ENCODE results near the gene PON2. TPM values are rescaled to one million over a fixed set of nuclear protein-coding genes. Genes with fewer than 3 reads are reported as not detected.

Gene PON2
- total RNA-seq, 2 donors from 2014 or later: 62.0 to 108 TPM

DNA sequence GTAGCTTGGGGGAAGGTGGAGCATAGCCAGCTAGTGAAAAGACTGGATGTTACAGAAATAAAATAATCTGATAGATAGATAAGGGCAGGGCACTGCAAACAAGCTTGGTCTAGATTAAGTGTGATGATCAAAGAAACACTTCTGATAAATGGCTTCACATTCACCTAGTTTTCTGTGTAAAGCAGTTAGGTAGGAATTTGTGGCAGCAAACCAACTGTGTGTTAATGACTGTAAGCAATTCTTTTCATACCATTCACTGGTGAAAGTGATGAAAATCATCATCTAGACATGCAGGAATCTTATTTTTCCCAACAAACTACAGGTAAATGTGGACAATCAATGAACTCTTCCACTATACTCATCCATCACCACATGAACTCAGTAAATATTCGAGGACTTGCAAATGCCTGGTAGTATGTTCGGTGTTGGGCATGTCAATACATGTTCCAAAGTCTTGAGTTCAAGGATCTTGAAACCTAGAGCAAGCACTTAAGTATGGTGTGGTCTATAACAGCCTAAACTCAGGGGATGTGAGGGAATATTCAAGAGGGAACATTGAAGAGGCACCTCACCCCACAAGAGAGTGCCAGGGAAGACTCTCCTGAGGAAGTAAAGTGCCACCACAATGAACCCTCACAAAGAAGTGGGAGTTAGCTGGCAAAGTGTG is 59.1 kb downstream of the PON2 start:
- H3K27ac ChIP-seq: no peak overlapping the region
- no peaks in the 10 kb centered on the region for H3K4me1 ChIP-seq
- ATAC-seq: no peak
- WGBS, 2 donors: 56 to 62% methylated on average over 2 of the region's 2 CpGs
- intact Hi-C loops (cut with DNase I): no loop called here
- H3K36me3 ChIP-seq (replicated peaks in 1 of 2; ENCODE audit: insufficient read depth in 1 of 2, low read depth in 2 of 2): no peaks in the 10 kb centered on the region
- no peaks in the 10 kb centered on the region for H3K9me3 ChIP-seq
- H3K4me3 ChIP-seq: no peak overlapping the region
- TF ChIP-seq, protein P1, sequence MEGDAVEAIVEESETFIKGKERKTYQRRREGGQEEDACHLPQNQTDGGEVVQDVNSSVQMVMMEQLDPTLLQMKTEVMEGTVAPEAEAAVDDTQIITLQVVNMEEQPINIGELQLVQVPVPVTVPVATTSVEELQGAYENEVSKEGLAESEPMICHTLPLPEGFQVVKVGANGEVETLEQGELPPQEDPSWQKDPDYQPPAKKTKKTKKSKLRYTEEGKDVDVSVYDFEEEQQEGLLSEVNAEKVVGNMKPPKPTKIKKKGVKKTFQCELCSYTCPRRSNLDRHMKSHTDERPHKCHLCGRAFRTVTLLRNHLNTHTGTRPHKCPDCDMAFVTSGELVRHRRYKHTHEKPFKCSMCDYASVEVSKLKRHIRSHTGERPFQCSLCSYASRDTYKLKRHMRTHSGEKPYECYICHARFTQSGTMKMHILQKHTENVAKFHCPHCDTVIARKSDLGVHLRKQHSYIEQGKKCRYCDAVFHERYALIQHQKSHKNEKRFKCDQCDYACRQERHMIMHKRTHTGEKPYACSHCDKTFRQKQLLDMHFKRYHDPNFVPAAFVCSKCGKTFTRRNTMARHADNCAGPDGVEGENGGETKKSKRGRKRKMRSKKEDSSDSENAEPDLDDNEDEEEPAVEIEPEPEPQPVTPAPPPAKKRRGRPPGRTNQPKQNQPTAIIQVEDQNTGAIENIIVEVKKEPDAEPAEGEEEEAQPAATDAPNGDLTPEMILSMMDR (IDR thresholded peaks at IDR 0.05): no peak
- no peak for TF ChIP-seq POLR2A (IDR thresholded peaks at IDR 0.05)
- H3K27me3 ChIP-seq: no peaks in the 10 kb centered on the region
- DNase-seq: no peak

DNA sequence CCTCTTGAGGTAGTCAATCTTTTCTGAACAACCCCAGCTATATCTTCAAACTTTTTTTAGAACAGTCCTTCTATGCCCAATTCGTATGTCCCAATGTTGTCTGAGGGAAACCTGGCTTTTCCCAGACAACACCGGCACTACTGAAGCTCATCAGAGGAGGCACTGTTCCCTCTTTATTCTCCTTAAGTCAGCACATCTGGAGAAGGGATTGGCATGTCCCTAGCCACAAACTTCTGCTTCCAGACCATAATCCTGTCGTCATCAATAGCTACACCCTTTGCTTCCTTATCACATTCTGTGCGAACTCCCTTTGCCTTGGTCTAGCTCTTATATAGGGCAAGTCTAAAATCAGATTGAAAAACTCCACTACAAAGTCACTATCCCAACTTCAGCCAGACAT is 61.5 kb downstream of the PON2 start:
- Histone ChIP-seq H3K4me1 (no peaks in the 10 kb centered on the region), H3K9me3 (no peaks in the 10 kb centered on the region), H3K27ac (no peak overlapping the region), H3K27me3 (no peaks in the 10 kb centered on the region), H3K36me3 (replicated peaks in 1 of 2; ENCODE audit: insufficient read depth in 1 of 2, low read depth in 2 of 2) (no peaks in the 10 kb centered on the region), H3K4me3 (no peak overlapping the region)
- WGBS, 2 donors: 81% methylated on average over 4 of the region's 4 CpGs
- TF ChIP-seq, protein P1 (IDR thresholded peaks at IDR 0.05): no peak
- no peak for TF ChIP-seq POLR2A (IDR thresholded peaks at IDR 0.05)
- intact Hi-C loops (cut with DNase I): no loop called here
- ATAC-seq (no peak), DNase-seq (no peak)

DNA sequence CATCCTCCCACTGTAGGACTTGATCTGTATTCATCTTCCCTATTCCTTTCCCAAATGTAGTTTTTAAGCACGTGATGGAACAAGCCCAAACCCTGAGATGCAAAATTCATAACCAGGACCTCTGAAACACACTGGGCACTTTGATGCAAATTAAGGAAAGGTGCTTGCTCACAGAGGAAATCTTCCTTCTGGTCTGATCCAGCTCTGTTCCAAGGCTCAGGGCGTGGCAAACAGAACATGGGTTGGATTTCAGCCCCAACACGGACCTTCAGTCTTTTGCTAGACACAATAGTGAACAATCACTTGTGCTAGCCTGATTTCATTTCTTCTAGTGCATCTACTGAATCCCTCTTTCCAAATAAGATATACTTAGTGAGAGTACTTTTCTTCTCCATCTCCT is 66.6 kb downstream of the PON2 start:
- intact Hi-C loops (cut with DNase I): no loop called here
- WGBS, 2 donors: 85 to 86% methylated on average over 3 of the region's 3 CpGs
- Histone ChIP-seq H3K9me3 (no peaks in the 10 kb centered on the region), H3K36me3 (replicated peaks in 1 of 2; ENCODE audit: insufficient read depth in 1 of 2, low read depth in 2 of 2) (no peaks in the 10 kb centered on the region), H3K4me1 (no peaks in the 10 kb centered on the region), H3K4me3 (no peak overlapping the region), H3K27me3 (no peaks in the 10 kb centered on the region), H3K27ac (no peak overlapping the region)
- DNase-seq (no peak), ATAC-seq (no peak)
- TF ChIP-seq, protein P1 (IDR thresholded peaks at IDR 0.05): no peak
- no peak for TF ChIP-seq POLR2A (IDR thresholded peaks at IDR 0.05)

- TF ChIP-seq, protein P1 (IDR thresholded peaks at IDR 0.05): no peak
- TF ChIP-seq POLR2A (IDR thresholded peaks at IDR 0.05): no peak
- intact Hi-C loops (cut with DNase I): no loop called here
- ATAC-seq (no peak), DNase-seq (no peak)
- no peaks in the 10 kb centered on the region for H3K36me3 ChIP-seq (replicated peaks in 1 of 2; ENCODE audit: insufficient read depth in 1 of 2, low read depth in 2 of 2)
- H3K27ac ChIP-seq: no peak overlapping the region
- no peaks in the 10 kb centered on the region for H3K4me1 ChIP-seq
- WGBS, 2 donors: 81 to 91% methylated on average over 1 of the region's 1 CpG
- no peaks in the 10 kb centered on the region for H3K27me3 ChIP-seq
- no peaks in the 10 kb centered on the region for H3K9me3 ChIP-seq
- no peak overlapping the region for H3K4me3 ChIP-seq
Observed at GRCh38 chr7:95367606-95368005, 67.2 kb downstream of the PON2 start.

DNA sequence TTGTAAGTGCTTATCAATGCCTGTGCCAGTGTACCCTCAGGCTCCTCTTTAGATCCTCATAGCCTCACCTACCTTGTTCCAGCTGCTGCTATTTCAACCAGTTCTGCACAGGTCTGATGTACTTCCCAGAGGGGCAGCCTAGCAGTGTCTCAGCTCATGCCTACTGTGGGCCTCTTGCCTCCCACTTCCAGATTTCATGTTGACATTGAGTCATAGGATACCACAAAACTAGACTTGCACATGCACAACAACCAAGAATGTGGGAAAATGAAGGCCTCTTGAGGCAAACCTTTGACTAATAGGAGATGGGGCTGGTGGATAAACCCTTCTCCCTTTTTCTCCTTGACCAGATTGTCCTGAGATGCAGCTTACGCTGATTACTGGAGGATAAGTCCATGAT is 69.7 kb downstream of the PON2 start:
- ATAC-seq: no peak

More for the DNA sequence above, 69.7 kb downstream of the PON2 start:
- no peaks in the 10 kb centered on the region for H3K4me1 ChIP-seq
- no peak overlapping the region for H3K4me3 ChIP-seq
- no peaks in the 10 kb centered on the region for H3K36me3 ChIP-seq (replicated peaks in 1 of 2; ENCODE audit: insufficient read depth in 1 of 2, low read depth in 2 of 2)
- WGBS, 2 donors: 94 to 100% methylated on average over 1 of the region's 1 CpG
- H3K27me3 ChIP-seq: no peaks in the 10 kb centered on the region
- DNase-seq: no peak
- intact Hi-C loops (cut with DNase I): no loop called here
- H3K9me3 ChIP-seq: no peaks in the 10 kb centered on the region
- no peak overlapping the region for H3K27ac ChIP-seq
- TF ChIP-seq, protein P1 (IDR thresholded peaks at IDR 0.05): no peak
- no peak for TF ChIP-seq POLR2A (IDR thresholded peaks at IDR 0.05)

All from body of pancreas (tissue), 4 donors.